Duodenal mucosa (tissue), 2 donors: ENCODE measurements around the gene CSNK1D.
A peak's percentile ranks its signal among the peaks of the same experiment; 100 is the strongest.

Experiments used
- H3K27ac ChIP-seq: one replicate; pipeline ENCODE4 v1.7.0; 2013; ENCODE audit warnings: low read depth, low read length
- H3K27me3 ChIP-seq, 2 donors: one replicate each; pipeline ENCODE4 v1.7.0; 2013; ENCODE audit warnings: low read length in 2 of 2, control low read depth in 1 of 2; ENCODE audit not compliant: insufficient read depth in 2 of 2, control insufficient read depth in 1 of 2
- H3K36me3 ChIP-seq, 2 donors: one replicate each; pipeline ENCODE4 v1.7.0; 2013; ENCODE audit warnings: low read length in 2 of 2, control low read depth in 1 of 2; ENCODE audit not compliant: insufficient read depth in 2 of 2, control insufficient read depth in 1 of 2
- H3K4me1 ChIP-seq, 2 donors: one replicate each; pipeline ENCODE4 v1.7.0; 2013; ENCODE audit warnings: low read length in 2 of 2, control low read depth in 1 of 2; ENCODE audit not compliant: insufficient read depth in 2 of 2, control insufficient read depth in 1 of 2
- H3K4me3 ChIP-seq, 2 donors: one replicate each; pipeline ENCODE4 v1.7.0; 2013; ENCODE audit warnings: low read length in 2 of 2, low read depth in 1 of 2
- H3K9ac ChIP-seq, 2 donors: one replicate each; pipeline ENCODE4 v1.7.0; 2013; ENCODE audit warnings: low read length in 2 of 2, low read depth in 1 of 2
- H3K9me3 ChIP-seq, 2 donors: one replicate each; pipeline ENCODE4 v1.7.0; 2013; ENCODE audit warnings: low read length in 2 of 2, control low read depth in 1 of 2; ENCODE audit not compliant: control insufficient read depth in 1 of 2

The CSNK1D gene

DNA sequence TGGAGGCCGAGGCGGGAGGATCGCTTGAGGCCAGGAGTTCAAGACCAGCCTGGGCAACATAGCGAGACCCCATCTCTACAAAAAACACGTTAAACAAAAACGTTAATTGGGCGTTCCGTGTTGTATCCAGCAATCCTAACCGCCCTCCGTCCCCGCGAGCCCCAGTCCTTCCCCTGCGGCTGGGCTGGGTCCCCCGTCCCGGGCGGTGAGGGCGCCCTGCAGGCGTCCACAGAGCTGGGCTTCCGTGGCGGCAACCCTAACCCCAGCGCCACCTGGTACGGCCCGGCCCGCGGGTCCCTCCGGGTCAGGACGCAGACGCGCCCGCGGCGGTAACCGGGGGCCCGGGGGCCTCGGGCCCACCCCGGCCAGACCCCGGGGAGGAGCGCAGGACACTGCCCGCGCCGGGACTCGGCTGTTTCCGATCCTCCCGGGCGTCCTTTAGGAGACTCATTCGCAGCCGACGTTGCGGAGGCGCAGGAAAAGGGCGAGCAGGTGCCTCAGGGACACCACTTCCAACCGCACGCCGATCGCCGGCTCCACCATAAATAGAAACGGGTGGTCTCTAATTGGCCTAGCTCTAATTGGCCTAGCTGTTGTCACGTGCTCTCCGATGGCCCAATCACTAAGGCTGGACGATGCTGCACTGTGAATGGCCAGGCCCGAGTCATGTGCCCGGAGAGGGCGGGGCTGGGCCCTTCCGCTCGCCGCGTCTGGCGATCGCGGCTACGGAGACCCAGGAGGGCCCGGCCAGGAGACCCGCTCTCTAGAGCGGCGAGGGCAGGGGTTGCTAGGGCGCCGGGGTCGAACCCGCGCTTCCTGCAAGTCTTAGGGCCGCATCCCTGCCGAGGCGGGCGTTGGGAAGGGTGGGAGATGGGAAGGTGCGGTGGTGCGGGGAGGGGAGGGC lies 19.0 kb upstream of the CSNK1D start:
- Histone ChIP-seq H3K9me3 (no peaks in the 10 kb centered on the region), H3K4me1 (peaks cover 55 to 63% of the 10 kb centered on the region in 2 donors), H3K27me3 (no peaks in the 10 kb centered on the region), H3K9ac (peak overlapping the region; percentile 76 to 90), H3K27ac (peak overlapping the region; percentile 98), H3K4me3 (peak overlapping the region; percentile 81 to 84), H3K36me3 (no peaks in the 10 kb centered on the region)

DNA sequence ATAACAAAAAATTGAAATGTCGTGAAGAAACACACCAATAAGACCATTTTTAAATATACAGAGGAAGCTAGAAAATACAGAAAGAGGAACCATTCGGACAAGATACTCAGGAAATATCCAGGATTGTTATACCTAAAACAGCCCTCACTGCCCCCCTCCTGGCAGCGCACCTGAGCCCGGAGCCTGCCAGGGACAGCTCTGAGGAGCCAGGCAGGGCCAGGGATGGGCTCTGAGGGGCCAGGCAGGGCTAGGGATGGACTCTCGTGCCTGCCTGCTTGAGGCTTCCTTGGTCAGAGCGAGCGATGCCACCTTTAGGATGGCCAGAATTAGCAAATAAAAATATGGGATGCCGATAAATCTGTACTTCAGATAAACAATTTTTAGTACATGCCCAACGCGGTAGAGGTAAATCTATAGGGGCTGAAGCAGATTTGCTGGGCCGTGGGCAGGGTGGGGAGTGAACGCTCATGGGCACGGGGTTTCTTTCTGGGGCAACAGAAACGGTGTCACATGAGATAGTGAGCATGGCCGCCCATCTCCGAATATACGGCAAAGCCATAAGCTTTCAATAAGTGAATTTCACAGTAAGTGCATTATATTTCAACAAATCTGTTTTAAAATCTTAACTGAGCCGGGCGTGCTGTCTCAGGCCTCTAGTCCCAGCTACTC lies 18.2 kb upstream of the CSNK1D start:
- H3K9me3 ChIP-seq = no peaks in the 10 kb centered on the region
- peak overlapping the region; percentile 98 for H3K27ac ChIP-seq
- H3K36me3 ChIP-seq = no peaks in the 10 kb centered on the region
- H3K27me3 ChIP-seq = no peaks in the 10 kb centered on the region
- peaks cover 54 to 62% of the 10 kb centered on the region in 2 donors for H3K4me1 ChIP-seq
- peak overlapping the region; percentile 81 to 84 for H3K4me3 ChIP-seq
- peak overlapping the region; percentile 76 to 90 for H3K9ac ChIP-seq

DNA sequence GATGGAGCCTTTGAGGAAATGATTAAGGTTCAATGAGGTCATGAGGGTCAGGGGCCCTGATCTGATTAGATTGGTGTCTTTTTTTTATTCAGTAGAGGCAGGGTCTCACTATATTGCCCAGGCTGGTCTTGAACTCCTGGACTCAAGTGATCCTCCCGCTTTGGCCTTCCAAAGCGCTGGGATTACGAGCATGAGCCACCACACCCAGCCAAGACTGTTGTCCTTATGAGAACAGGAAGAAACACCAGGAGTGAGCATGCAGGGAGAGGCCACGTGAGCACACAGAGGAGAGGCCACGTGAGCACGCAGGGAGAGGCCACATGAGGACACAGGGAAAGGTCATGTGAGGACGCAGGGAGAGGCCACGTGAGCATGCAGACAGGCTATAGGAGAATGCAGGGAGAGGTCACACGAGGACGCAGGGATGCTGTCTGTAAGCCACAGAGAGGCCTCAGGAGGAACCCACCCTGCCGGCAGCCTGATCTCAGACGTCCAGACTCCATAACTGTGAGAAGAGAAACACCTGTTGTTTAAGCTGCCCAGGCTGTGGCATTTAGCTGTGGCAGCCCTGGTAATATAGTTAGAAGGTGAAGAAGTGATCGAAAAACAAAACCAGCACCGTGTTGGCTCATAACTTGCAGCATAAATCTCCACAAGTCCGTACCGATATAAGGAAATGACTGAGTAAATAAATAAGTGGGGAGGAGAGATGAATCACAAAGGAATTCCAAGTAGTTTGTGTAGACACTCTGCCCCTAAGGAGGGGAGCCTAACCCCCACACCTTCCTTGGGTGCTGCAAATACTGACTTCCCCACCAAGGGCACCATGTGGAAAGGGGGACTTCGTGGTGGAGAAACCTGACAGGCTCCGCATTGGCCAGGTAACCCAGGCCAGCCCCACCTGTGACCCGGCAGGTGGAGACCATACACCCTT lies 14.6 kb upstream of the CSNK1D start:
- Histone ChIP-seq H3K27me3 (no peaks in the 10 kb centered on the region), H3K36me3 (no peaks in the 10 kb centered on the region), H3K9me3 (no peaks in the 10 kb centered on the region), H3K4me1 (peaks cover 32 to 38% of the 10 kb centered on the region in 2 donors), H3K9ac (peak overlapping the region; percentile 33 to 48), H3K4me3 (peak overlapping the region in 1 of 2 donors; percentile 19), H3K27ac (peak overlapping the region; percentile 80)

DNA sequence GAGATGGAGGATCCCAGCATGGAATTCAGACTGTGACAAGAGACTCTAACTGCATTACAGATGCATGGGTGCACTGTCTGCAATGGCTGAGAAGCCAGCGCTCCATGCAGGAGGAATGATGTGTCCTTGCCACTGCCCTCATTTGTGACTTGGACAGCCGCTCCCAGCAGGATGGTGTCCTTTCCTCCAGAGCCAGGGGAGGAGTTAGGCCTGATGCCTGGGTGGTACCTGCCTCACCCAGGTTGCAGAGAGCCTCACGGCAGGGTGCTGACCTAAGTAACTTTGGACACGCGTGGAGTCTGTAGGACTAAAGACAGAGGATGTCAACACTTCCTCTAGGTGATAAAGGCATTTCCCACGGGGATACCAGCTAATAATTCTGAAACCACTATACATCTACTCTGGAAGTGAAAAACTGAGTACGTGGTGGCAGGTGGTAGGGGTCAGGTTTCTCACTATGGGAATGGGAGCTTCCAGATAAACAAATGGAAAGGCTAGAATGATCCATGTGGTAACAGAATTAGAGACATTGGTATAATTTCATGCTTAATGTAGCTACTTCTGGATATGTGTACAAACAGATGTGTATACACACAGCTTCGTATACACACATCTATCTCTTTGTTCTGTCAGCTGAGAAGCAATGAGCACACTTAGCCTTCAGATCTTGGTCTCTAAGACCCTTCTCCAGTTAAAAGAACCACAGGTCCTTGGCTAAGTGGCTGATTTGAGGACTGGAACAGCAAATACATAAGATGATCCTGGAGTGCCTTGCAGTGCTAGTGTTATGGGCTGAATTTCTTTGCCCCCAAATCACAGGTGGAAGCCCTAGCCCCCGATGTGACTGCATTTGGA lies 13.7 kb upstream of the CSNK1D start:
- H3K27ac ChIP-seq = peak overlapping the region; percentile 80
- peaks cover 39 to 47% of the 10 kb centered on the region in 2 donors for H3K4me1 ChIP-seq
- peak overlapping the region in 1 of 2 donors; percentile 33 for H3K9ac ChIP-seq
- H3K36me3 ChIP-seq = no peaks in the 10 kb centered on the region
- peaks cover 0 to 3% of the 10 kb centered on the region in 2 donors for H3K27me3 ChIP-seq
- H3K4me3 ChIP-seq = peak overlapping the region in 1 of 2 donors; percentile 16
- H3K9me3 ChIP-seq = no peaks in the 10 kb centered on the region

DNA sequence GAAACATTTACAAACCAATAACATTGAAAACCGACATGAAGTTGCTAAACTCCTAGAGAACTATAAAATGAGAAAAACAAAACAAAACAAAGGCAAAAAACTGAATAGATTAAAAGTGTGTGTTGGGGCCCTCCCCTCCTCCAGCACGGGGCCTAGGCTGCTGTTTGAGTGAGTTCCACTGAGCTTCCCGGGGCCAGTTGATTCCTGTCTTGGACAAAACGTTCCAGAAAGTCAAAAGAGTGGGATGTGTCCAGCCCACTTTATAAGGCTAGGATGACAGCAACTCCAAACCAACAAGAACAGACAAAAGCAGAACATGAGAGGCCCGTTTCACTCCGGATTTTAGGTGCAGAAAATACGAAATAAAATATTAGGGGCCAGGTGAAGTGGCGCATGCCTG lies 11.6 kb upstream of the CSNK1D start:
- Histone ChIP-seq H3K36me3 (no peaks in the 10 kb centered on the region), H3K9ac (no peak overlapping the region), H3K4me1 (peaks cover 45 to 49% of the 10 kb centered on the region in 2 donors), H3K27ac (no peak overlapping the region), H3K27me3 (peaks cover 0 to 3% of the 10 kb centered on the region in 2 donors), H3K4me3 (no peak overlapping the region), H3K9me3 (no peaks in the 10 kb centered on the region)

DNA sequence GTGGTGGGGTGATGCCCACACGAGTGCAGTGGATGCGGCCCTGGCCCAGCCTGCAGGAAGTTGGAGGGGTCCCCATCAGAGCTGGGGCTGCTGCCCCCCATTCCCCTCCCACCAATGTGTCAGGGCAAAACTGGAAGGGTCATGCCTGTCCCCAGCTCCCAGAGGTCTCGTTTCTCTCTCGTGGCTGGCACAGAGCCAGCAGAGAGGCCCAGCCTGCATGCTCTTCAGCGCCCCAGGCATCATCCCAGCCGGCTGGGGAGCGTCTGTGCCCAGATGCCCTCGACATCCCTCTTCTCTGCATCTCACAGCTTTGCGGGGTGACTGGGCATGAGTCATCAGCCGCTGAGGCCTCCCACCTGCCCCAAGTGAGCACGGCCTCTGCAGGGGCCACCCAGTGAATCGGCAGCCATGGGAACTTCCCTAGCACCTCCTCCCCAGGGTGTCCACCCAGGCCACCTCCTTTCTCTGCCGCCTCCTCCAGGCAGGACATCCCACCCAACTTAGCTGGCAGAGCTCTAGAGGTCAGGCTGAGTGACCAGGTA lies 9.8 kb upstream of the CSNK1D start:
- H3K4me1 ChIP-seq = peaks cover 44% of the 10 kb centered on the region in 2 donors
- no peak overlapping the region for H3K4me3 ChIP-seq
- peaks cover 0 to 3% of the 10 kb centered on the region in 2 donors for H3K27me3 ChIP-seq
- no peak overlapping the region for H3K9ac ChIP-seq
- H3K27ac ChIP-seq = no peak overlapping the region
- no peaks in the 10 kb centered on the region for H3K9me3 ChIP-seq
- peaks cover under 1% of the 10 kb centered on the region in 2 donors for H3K36me3 ChIP-seq

DNA sequence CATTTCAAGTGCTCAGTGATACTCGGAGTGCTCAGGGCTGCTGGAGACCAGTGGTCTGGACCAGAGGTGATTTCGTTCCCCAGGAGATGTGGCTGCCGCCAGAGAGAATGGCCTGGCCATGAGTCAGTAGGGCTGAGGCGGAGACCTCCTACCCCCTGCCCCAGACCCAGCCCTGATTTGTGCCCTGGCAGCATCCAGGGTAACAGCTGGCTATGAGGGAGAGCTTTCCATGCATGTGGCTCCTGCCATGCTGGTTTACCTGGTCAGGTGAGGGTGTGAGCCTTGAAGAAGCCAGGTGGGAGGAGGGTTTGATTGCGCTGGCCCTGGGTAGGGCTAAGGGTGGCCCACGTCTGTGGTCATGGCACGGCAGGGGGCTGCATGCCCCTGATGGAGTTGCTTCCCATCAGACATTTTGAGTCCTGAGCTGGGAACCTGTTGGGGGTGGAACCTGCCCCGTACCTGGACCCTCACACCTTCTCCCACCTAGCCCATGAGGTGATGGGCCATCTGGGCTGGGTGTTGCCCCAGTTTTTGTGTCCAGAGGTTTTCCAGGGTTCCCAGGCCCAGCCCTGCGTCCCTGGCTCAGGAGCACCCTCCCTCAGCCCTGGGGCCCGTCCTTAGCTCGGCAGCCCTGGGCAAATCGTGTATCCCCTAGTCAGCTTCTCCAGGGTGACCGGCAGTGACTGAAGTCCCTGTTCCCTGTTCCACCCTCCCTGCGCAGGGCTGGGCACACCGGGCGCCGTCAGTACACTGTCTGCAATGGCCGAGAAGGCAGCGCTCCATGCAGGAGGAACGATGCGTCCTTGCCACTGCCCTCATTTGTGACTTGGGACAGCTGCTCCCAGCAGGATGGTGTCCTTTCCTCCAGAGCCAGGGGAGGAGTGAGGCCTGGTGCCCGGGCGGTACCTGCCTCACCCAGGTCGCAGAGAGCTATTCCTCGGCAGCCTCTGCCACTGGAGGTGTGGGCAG lies 9.0 kb upstream of the CSNK1D start:
- H3K9ac ChIP-seq = no peak overlapping the region
- H3K27me3 ChIP-seq = peaks cover 0 to 3% of the 10 kb centered on the region in 2 donors
- peaks cover 38 to 40% of the 10 kb centered on the region in 2 donors for H3K4me1 ChIP-seq
- H3K4me3 ChIP-seq = no peak overlapping the region
- no peaks in the 10 kb centered on the region for H3K9me3 ChIP-seq
- peaks cover 5 to 7% of the 10 kb centered on the region in 2 donors for H3K36me3 ChIP-seq
- H3K27ac ChIP-seq = no peak overlapping the region

DNA sequence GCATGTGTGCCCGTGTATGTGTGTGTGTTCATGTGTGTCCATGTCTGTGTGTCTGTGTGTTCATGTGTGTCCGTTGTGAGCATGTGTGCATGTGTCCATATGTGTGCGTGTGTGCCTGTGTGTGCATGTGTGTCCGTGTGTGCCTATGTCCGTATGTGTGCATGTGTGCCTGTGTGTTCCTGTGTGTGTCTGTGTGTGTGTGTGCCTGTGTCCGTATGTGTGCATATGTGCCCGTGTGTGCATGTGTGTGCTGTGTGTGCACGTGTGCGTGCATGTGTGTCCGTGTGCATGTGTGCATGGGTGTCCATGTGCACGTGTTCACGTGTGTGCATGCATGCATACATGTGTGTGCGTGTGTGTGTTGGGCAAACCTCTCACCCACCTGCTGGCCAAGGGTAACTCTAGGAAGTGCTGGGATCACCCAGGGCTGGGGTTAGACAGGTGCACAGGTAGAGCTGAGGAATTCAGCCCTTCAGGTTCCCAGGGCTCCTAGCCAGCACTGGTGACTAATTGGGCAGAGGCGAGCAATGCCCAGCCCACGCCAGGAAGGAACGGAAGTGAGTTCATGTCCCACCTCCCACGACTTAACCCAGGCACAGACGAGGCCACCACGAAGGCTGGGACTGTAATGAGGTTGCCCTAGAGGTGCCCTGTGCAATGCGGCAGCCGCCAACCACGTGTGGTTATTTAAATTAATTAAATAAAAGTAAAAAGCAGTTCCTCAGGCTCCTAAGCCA lies 8.2 kb upstream of the CSNK1D start:
- peaks cover 5 to 7% of the 10 kb centered on the region in 2 donors for H3K36me3 ChIP-seq
- H3K27ac ChIP-seq = no peak overlapping the region
- H3K9me3 ChIP-seq = no peaks in the 10 kb centered on the region
- no peak overlapping the region for H3K9ac ChIP-seq
- H3K4me3 ChIP-seq = no peak overlapping the region
- peaks cover 31 to 34% of the 10 kb centered on the region in 2 donors for H3K4me1 ChIP-seq
- H3K27me3 ChIP-seq = peaks cover 0 to 3% of the 10 kb centered on the region in 2 donors
